Activated CD8-positive, alpha-beta memory T cell treated with anti-CD3 and anti-CD28 coated beads for 1 hour (primary cell): ENCODE measurements around the gene FTCD.
"Not testable (repeated sequence)": the region's sequence is repeated elsewhere in the genome, so short reads cannot be mapped to it uniquely, and the experiment has no call there.

Experiments used
- DNase-seq, 2 donors: peaks; one replicate each; pipeline ENCODE4 v3.0.0-alpha.2; 2020; ENCODE audit warnings: low read depth in 1 of 2; ENCODE audit errors: extremely low read depth in 1 of 2

Gene FTCD

DNA sequence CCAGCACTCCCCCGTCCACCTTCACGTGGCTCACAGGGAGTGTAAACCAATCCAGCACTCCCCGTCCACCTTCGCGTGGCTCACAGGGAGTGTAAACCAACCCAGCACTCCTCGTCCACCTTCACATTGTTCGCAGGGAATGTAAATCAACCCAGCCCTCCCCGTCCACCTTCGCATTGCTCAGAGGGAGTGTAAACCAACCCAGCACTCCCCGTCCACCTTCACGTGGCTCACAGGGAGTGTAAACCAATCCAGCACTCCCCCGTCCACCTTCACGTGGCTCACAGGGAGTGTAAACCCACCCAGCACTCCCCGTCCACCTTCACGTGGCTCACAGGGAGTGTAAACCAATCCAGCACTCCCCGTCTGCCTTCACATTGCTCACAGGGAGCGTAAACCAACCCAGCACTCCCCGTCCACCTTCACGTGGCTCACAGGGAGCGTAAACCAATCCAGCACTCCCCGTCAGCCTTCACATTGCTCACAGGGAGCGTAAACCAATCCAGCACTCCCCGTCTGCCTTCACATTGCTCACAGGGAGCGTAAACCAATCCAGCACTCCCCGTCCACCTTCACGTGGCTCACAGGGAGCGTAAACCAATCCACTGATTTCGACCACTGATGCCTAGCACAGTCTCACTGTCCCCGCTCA lies 14.9 kb downstream of the FTCD start:
- not testable (repeated sequence) for DNase-seq

GRCh38 chr21:46139686-46140085 lies 15.7 kb downstream of the FTCD start:
- DNase-seq = no peak

GRCh38 chr21:46138383-46138970 lies 16.9 kb downstream of the FTCD start:
- no peak for DNase-seq

DNA sequence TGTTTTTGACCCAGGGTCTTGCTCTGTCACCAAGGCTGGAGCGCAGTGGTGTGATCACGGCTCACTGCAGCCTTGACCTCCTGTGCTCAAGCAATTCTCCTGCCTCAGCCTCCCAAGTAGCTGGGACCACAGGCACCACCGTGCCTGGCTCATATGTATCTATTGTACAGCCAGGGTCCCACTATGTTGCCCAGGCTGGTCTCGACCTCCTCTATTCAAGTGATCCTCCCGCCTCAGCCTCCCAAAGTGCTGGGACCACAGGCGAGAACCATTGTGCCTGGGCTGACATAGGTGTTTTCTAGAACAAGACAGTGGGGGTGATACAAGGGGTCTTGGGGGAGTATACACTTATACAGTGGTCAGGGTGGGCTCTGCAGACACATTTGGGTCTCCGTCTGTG lies 17.5 kb downstream of the FTCD start:
- DNase-seq = no peak

- DNase-seq = no peak
Measured at GRCh38 chr21:46136739-46137349, 18.5 kb downstream of the FTCD start.

DNA sequence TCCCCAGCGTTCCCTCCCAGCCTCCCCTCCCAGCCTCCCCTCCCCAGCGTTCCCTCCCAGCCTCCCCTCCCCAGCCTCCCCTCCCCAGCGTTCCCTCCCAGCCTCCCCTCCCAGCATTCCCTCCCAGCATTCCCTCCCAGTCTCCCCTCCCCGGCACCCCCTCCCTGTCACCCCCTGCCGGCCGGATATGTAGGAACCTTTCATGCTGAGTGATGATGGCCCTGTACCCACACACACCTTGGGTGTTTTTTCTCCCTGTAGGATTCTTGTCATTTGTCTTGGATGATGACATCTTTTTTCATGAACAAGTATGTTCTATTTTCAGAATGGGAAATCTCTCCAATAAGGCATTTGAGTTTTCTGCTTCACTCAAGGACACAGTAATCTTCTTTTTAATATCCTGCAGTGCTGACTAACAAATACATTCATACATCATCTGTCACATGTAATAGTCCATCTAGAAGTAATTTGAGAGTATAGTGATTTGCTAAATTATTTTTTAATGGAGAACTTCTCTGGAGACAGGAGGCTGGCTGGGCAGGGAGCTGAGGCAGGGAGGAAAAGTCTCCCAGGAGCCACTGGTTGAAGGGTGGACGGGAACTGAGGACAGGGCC lies 19.5 kb downstream of the FTCD start:
- no peak for DNase-seq

DNA sequence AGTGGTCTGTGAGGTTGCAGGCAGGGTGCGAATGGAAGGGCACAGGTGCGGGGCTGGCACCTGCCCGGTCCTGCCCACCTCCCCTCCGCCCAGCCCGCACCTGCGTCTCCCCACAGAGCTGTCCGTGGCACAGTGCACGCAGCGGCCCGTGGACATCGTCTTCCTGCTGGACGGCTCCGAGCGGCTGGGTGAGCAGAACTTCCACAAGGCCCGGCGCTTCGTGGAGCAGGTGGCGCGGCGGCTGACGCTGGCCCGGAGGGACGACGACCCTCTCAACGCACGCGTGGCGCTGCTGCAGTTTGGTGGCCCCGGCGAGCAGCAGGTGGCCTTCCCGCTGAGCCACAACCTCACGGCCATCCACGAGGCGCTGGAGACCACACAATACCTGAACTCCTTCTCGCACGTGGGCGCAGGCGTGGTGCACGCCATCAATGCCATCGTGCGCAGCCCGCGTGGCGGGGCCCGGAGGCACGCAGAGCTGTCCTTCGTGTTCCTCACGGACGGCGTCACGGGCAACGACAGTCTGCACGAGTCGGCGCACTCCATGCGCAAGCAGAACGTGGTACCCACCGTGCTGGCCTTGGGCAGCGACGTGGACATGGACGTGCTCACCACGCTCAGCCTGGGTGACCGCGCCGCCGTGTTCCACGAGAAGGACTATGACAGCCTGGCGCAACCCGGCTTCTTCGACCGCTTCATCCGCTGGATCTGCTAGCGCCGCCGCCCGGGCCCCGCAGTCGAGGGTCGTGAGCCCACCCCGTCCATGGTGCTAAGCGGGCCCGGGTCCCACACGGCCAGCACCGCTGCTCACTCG lies 23.3 kb downstream of the FTCD start:
- DNase-seq = no peak

- no peak for DNase-seq
Measured at GRCh38 chr21:46131588-46131837, 23.9 kb downstream of the FTCD start.

DNA sequence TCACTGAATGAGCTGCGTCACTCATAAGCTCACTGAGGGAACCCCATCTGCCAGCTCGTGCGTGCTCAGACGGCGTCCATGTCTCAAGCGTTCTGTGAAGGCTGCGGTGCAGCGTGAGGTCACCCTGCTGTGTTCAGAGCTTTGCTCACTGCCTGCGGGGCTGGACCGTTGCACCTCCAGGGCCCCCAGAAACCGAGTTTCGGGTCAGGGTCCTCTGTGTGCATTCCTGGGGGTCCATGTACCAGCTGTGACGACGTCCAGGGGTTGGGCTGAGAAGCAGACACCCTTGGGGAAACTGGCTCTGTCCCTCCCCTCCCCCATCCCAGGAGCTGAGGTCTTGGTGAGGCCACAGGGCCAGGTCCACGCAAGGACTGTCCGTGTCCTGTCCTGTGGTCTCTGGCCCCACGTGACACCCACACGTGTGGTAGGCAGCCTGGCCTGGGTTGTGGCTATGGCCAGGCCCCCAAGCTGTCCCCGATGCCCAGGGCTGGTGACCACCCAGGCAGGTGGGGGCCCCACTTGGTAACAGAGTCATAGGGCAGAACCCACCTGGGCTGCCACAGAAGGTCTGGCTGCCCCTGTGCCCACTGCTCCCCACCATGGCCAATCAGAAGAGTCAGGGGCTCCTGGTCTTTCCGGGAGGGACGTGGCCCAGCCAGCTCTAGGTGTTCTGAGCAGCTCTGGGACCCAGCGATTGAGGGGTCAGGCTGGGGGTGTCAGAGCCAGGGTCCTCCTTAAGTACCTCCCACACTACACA lies 24.4 kb downstream of the FTCD start:
- no peak for DNase-seq

DNA sequence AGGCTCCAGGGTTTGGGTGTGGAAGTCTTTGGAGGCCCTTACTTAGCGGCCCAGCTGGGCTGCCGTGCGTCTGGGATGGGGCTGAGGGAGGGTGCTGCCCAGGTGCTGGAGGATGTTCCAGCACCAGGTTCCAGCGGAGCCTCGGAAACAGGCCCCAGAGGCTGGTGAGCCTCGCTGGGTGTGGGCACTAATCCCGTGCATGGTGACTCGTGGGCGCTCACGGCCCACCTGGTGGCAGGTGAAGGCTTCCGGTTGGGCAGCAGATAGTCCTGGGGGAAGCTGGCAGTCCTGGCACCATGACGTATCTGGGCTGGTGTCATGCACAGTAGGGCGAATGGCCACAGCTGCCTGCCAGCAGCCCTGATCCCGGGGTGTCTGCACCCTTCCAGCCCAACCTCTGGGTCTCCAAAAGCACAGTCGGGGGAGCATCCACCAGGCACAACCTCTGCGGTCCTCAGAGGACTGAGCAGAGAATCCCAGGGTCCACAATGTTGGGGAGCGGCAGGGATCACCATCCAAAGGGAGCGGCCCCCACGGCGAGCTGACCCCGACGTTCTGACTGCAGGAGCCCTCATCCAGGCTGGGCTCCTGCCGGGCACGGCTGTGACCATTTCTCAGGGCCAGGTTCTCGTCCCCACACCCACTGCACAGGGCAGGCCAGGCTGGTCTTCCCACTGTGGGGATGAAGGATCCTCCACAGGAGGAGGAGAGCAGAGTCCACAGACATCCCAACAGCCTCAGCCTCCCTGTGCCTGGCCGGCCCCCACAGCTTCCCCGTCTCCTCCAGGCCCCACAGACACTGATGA lies 25.3 kb downstream of the FTCD start:
- no peak for DNase-seq

GRCh38 chr21:46128933-46129571 lies 26.3 kb downstream of the FTCD start:
- DNase-seq = no peak

- DNase-seq = no peak
Measured at GRCh38 chr21:46128106-46128932, 27.1 kb downstream of the FTCD start.

DNA sequence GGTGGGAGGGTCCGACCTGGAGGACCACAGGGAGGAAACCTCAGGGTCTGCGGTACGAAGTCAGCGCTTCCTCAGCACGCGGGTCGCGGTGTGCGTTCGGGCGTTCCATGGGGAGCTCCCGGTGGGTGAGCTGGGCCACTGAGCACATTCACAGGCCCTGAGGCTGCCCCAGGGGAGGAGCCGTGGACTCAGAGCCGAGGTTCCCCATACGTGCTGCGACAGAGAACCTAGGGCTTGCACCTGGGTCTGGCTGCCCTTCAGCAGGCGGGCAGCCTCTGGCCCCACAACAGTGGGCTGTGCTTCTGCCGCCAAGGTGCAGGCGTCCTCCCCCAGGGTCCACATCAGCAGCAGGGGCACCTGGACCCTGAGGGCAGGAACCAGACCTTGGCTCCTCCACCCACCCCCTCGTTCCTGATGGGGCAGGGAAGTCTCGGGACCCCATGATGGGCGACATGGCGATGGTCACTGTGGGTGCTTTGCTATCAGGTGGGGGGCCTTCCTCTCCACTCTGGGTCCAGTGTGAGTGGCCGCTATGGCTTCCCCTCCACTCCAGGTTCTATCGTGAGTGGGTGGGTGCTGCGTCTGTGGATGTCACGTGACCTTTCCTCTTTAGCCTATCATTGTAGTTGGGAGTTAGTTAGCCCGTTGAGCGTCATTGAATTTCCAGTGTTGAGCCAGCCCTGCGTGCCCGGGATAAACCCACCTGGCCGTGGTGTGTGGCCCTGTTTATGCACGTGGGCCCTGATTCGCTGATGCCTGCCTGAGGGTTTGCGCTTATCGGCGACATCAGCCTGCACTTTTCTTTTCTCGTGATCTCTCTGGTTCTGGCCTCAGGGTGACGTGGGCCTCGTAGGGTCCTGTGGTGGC lies 27.9 kb downstream of the FTCD start:
- DNase-seq = no peak

DNA sequence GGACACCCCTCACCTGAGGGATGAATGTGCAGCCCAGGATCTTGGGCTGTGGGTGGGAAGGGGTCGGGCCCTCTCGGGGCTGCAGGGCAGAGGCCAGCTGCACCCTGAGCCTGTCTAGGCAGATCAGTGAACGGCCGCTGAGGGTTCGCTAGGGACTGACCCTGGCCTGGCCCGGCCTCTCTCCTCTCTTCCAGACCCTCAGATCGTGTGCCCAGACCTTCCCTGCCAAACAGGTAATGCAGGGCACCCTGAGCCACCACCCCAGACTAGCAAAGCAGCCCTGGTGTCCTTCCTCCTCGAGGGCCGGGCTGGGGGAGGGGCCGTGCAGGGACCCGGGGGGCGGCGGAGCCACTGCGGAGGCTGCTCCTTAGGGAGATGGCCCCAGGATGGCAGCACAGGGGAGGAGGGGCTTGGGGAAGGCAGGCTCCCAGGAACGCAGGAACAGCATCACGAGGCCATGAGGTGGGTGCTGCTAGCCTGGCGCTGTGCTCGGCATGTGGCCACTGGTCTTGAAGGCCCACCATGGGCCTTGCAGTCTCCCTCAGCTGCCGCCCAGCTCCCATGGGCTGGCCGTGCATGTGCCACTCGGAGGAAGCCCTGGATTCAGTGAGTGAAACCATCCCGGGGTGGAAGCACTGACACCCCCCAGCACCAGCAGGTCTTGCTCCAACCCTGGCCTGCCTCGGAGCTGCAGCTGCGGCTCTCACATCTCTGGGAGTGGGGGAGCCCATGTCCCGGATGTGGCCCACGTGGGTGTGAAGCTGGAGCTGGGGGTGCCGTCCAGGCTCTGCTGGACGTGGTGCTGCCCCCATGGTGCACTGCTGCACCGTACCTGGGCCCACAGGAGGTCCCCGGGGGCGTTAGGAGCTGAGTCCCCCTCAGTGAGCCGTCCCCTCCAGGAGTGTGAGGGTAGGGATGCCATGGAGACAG lies 28.8 kb downstream of the FTCD start:
- no peak for DNase-seq

DNA sequence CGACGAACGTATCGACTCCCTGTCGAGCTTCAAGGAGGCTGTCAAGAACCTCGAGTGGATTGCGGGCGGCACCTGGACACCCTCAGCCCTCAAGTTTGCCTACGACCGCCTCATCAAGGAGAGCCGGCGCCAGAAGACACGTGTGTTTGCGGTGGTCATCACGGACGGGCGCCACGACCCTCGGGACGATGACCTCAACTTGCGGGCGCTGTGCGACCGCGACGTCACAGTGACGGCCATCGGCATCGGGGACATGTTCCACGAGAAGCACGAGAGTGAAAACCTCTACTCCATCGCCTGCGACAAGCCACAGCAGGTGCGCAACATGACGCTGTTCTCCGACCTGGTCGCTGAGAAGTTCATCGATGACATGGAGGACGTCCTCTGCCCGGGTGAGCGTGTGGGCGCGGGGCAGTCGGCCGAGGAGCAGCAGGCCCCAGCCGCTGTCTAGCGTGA lies 29.5 kb downstream of the FTCD start:
- no peak for DNase-seq
